Hematopoietic multipotent progenitor cell (in vitro differentiated cells): Measurements from ENCODE around the gene DUSP14. TPM values are rescaled to one million over a fixed set of nuclear protein-coding genes. Genes with fewer than 3 reads are reported as not detected.

Experiments used
- DNase-seq, 3 donors: peaks; one replicate each; pipeline ENCODE4 v3.0.0-alpha.2; 2011 to 2015; ENCODE audit warnings: low read depth in 2 of 3, low spot score in 2 of 3
- total RNA-seq: library from RNA; depleted of rRNA; stranded (reverse); fragments of >200 nt; gene quantifications from one replicate; pipeline ENCODE4 v1.2.3, GENCODE V29; 2012

DUSP14 gene
- total RNA-seq, 1 donor: 27.5 TPM

DNA sequence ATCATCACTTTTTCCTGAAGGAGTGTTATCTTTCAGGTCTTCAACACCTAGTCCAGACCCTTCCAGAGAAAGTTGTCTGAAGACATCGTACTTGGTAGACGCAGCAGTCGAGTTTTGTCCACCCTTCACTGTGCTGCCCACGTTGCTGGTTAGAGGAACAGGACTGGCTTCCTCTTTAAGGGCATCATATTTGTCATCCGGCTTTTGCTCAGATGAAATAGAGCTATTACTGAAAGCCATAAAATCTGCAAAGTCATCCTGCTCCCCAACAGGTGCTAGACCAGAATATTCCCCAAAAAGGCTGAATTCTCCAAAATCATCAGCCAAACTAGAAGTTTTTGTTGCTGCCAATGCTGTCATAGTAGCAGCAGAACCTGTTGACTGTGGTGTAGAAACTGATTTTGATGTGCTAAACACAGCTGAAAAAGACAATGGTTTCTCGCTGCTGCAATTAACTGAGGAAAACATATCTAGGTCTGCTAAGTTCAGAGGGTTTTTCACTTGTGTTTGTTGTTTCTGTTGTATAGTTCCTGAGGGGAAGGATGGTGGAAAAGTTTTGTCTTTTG is 63.8 kb downstream of the DUSP14 start:
- DNase-seq: peak in 2 of 3 donors; percentile 26 to 56

DNA sequence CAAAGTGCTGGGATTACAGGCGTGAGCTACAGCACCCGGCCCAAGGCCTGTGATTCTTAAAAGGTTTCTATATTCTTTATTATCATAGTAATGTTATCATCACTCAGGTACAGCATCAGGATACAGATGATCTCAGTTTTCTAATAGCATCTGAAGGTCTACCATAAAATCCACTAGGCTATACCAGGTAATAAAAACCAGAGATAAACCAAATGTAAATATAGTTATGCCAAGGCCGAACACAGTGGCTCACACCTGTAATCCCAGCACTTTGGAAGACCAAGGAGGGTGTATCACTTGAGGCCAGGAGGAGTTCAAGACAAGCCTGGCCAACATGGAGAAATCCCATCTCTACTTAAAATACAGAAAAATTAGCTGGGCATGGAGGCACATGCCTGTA is 65.7 kb downstream of the DUSP14 start:
- DNase-seq: no peak

DNA sequence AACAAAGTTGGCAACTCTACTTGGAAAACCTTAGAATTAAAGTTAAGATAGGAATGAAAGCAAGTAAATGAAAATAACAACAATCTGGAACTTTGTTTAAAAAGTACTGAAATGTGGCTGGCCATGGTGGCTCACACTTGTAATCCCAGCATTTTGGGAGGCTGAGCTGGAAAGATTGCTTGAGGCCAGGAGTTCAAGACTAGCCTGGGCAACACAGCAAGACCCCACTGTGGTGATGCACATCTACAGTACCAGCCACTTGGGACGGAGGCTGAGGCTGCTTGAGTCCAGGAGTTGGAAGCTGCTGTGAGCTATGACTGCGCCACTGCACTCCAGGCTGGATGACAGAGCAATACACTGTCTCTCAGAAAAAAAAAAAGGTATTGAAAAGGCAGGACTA is 67.8 kb downstream of the DUSP14 start:
- no peak for DNase-seq

DNA sequence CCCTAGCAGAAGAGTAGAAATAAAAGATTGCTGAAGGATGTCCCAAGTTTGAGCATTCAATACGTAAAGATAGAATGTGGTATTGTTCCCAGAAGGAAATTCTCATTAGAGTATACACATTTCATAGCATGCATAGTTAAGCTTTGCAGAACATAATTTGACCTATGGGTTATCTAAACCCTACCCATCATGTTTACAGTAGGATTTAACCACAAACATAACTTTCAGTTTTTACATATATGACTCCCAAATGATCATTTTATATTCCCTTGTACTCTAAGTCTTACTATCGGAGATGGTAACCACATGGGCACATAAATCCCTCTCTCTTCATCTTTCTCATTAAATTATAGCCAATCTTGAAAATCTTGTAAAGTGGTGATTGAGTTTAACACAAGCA is 68.6 kb downstream of the DUSP14 start:
- DNase-seq: no peak

DNA sequence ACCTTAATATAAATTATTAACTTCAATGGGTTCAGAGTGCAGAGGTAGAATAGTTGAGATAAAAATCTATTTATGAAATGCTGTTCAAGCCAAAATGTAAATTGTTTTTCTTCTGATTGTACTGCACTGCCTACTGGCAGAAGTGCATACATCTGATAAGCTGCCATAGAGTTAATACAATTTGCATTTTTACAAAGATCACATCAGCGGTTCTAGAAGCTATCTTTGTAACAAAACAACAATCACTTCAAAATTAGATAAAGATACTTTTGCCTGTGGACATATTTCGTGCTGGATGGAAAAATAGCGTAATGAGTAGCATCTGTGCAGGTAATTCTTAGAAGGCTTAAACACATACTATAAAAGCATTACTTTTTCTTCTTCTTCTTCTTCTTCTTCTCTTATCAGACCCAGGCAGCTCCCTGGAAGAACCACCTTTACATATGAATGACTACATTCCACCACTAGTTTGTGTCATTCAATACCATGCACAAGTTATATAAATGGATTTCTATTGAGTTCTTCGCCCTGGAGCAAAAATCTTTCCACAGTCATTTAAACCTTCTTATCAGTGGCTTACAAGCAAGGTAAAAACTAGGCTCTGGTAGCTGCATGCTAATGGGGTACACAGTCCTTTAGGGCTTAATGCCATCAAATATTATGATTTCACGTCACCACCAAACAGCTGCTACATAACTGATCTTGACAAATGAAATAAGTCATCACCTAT is 72.5 kb downstream of the DUSP14 start:
- DNase-seq: no peak

Other genes with a start within 250 kb of the DUSP14 start
- gene C17orf78, start 113.9 kb upstream of the DUSP14 start, total RNA-seq: not detected
- 24.5 TPM for gene ACACA, start 83.1 kb upstream of the DUSP14 start, total RNA-seq
- 10.5 TPM for gene TADA2A, start 83.0 kb upstream of the DUSP14 start, total RNA-seq
- 11.6 TPM for gene SYNRG, start 119.5 kb downstream of the DUSP14 start, total RNA-seq
- 11.0 TPM for gene DDX52, start 153.6 kb downstream of the DUSP14 start, total RNA-seq